Measurements from ENCODE around the gene UBXN11.
"Not testable (repeated sequence)": the region's sequence is repeated elsewhere in the genome, so short reads cannot be mapped to it uniquely, and the experiment has no call there.

The UBXN11 gene

GRCh38 chr1:26330276-26330675, 23.8 kb upstream of the UBXN11 start:
- H3K4me3 ChIP-seq (ENCODE audit: low read depth, low read length) = no peak overlapping the region
- no peak for TF ChIP-seq CTCF (IDR thresholded peaks at IDR 0.05; ENCODE audit: low read depth, low read length)
- H3K4me1 ChIP-seq = no peaks in the 10 kb centered on the region
- H3K36me3 ChIP-seq = no peaks in the 10 kb centered on the region
- H3K9me3 ChIP-seq = no peaks in the 10 kb centered on the region
- DNase-seq = no peak
- no peaks in the 10 kb centered on the region for H3K27me3 ChIP-seq

- not testable (repeated sequence) for H3K36me3 ChIP-seq, H3K4me1 ChIP-seq
These were observed 22.9 kb upstream of the UBXN11 start for GRCh38 chr1:26329380-26329779.

GRCh38 chr1:26328597-26328996, 22.2 kb upstream of the UBXN11 start:
- no peaks in the 10 kb centered on the region for H3K4me1 ChIP-seq
- H3K4me3 ChIP-seq (ENCODE audit: low read depth, low read length) = no peak overlapping the region
- H3K9me3 ChIP-seq = no peaks in the 10 kb centered on the region
- no peaks in the 10 kb centered on the region for H3K27me3 ChIP-seq
- TF ChIP-seq CTCF (IDR thresholded peaks at IDR 0.05; ENCODE audit: low read depth, low read length) = no peak
- DNase-seq = no peak
- H3K36me3 ChIP-seq = no peaks in the 10 kb centered on the region

More at GRCh38 chr1:26329380-26329779, 22.9 kb upstream of the UBXN11 start:
- not testable (repeated sequence) for DNase-seq; H3K9me3 ChIP-seq; H3K27me3 ChIP-seq; H3K4me3 ChIP-seq (ENCODE audit: low read depth, low read length)

GRCh38 chr1:26327956-26328362, 21.5 kb upstream of the UBXN11 start:
- Histone ChIP-seq H3K27me3 (no peaks in the 10 kb centered on the region), H3K9me3 (no peaks in the 10 kb centered on the region), H3K4me3 (ENCODE audit: low read depth, low read length) (no peak overlapping the region), H3K4me1 (no peaks in the 10 kb centered on the region), H3K36me3 (no peaks in the 10 kb centered on the region)
- DNase-seq = no peak
- no peak for TF ChIP-seq CTCF (IDR thresholded peaks at IDR 0.05; ENCODE audit: low read depth, low read length)

GRCh38 chr1:26324550-26324949, 18.1 kb upstream of the UBXN11 start:
- H3K9me3 ChIP-seq = no peaks in the 10 kb centered on the region
- H3K27me3 ChIP-seq = no peaks in the 10 kb centered on the region
- no peak overlapping the region for H3K4me3 ChIP-seq (ENCODE audit: low read depth, low read length)
- H3K4me1 ChIP-seq = no peaks in the 10 kb centered on the region
- DNase-seq = no peak
- no peaks in the 10 kb centered on the region for H3K36me3 ChIP-seq
- no peak for TF ChIP-seq CTCF (IDR thresholded peaks at IDR 0.05; ENCODE audit: low read depth, low read length)

- no peaks in the 10 kb centered on the region for H3K27me3 ChIP-seq
- no peaks in the 10 kb centered on the region for H3K36me3 ChIP-seq
- no peak for TF ChIP-seq CTCF (IDR thresholded peaks at IDR 0.05; ENCODE audit: low read depth, low read length)
- no peaks in the 10 kb centered on the region for H3K4me1 ChIP-seq
- no peaks in the 10 kb centered on the region for H3K9me3 ChIP-seq
- H3K4me3 ChIP-seq (ENCODE audit: low read depth, low read length) = no peak overlapping the region
- no peak for DNase-seq
These were observed 16.9 kb upstream of the UBXN11 start for GRCh38 chr1:26323382-26323781.

GRCh38 chr1:26322042-26322331, 15.6 kb upstream of the UBXN11 start:
- DNase-seq = no peak
- H3K4me3 ChIP-seq (ENCODE audit: low read depth, low read length) = no peak overlapping the region
- no peaks in the 10 kb centered on the region for H3K9me3 ChIP-seq
- no peaks in the 10 kb centered on the region for H3K36me3 ChIP-seq
- no peaks in the 10 kb centered on the region for H3K4me1 ChIP-seq
- H3K27me3 ChIP-seq = no peaks in the 10 kb centered on the region
- no peak for TF ChIP-seq CTCF (IDR thresholded peaks at IDR 0.05; ENCODE audit: low read depth, low read length)
